K562 (cell line): Measurements from ENCODE around the gene ADD1. TPM values are rescaled to one million over a fixed set of nuclear protein-coding genes. Genes with fewer than 3 reads are reported as not detected.
"Not testable (repeated sequence)": the region's sequence is repeated elsewhere in the genome, so short reads cannot be mapped to it uniquely, and the experiment has no call there.

ENCODE experiments used
- ATAC-seq: fragments of 200-7000 bp; cut with Tn5 transposase; 3 replicates; pipeline ENCODE4 v1.9.1; 2020; ENCODE audit warnings: moderate library complexity
- BruUV-seq: library from RNA; stranded (reverse); fragments of 400-500 nt; replicated peaks from 2 replicates; lab custom pipeline; 2021; lab: Mats Ljungman, UMichigan
- CTCF ChIA-PET: fragments of 300-600 bp; formaldehyde crosslinking; extraction: SDS; loops from one replicate; lab custom pipeline; 2021; ENCODE audit warnings: low intra/inter-chr PET ratio; lab: Yijun Ruan, JAX
- POLR2A ChIA-PET: fragments of 300-600, 350-650 bp; sonication (Branson Sonifier 250); formaldehyde crosslinking; extraction: SDS; loops from one replicate; lab custom pipeline; 2021; ENCODE audit warnings: antibody characterized with exemption, inconsistent platforms; lab: Yijun Ruan, JAX
- DNase-seq, 4 experiments: peaks; one replicate each; pipeline versions ENCODE4 v3.0.0 to v3.0.0-alpha.2; 2011 to 2018; ENCODE audit warnings: low spot score in 3 of 4, mixed read lengths in 3 of 4; ENCODE audit errors: extremely low read depth in 1 of 4
- FAIRE-seq: peaks from 2 replicates; lab custom pipeline; 2011; peaks lifted over from hg19 to GRCh38; lab: Jason Lieb, UNC
- H2AFZ ChIP-seq: 2 replicates; pipeline ENCODE4 v1.6.0; 2011; ENCODE audit warnings: low read depth, low read length, control low read depth, inconsistent platforms
- H3K27ac ChIP-seq: fragments of 200-600 bp; 3 replicates; pipeline ENCODE4 v1.8.0; 2011; ENCODE audit warnings: low read depth, mild to moderate bottlenecking, control low read depth, inconsistent platforms, low read length, moderate library complexity, mixed read lengths; ENCODE audit errors: extremely low read depth
- H3K27me3 ChIP-seq, 2 experiments: fragments of 300-600 bp in 1 of 2; 2 replicates in 1 of 2; 3 replicates in 1 of 2; pipeline versions ENCODE4 v1.6.0 to v1.8.0; 2011; ENCODE audit warnings: inconsistent platforms in 2 of 2, low read length in 2 of 2, mild to moderate bottlenecking in 1 of 2, mixed read lengths in 1 of 2, moderate library complexity in 1 of 2; ENCODE audit not compliant: control insufficient read depth in 2 of 2, insufficient read depth in 2 of 2
- H3K36me3 ChIP-seq: fragments of 300-600 bp; 3 replicates; pipeline ENCODE4 v1.8.0; 2011; ENCODE audit warnings: mild to moderate bottlenecking, low read length, inconsistent platforms; ENCODE audit not compliant: control insufficient read depth, insufficient read depth
- H3K4me1 ChIP-seq, 2 experiments: fragments of 200-600 bp in 1 of 2; replicated peaks in 1 of 2; 2 replicates in 1 of 2; 3 replicates in 1 of 2; pipeline versions ENCODE4 v1.5.1 to v1.8.0; 2011; ENCODE audit warnings: inconsistent platforms in 2 of 2, low read length in 2 of 2, mild to moderate bottlenecking in 1 of 2, mixed read lengths in 1 of 2, moderate library complexity in 1 of 2; ENCODE audit not compliant: control insufficient read depth in 2 of 2, insufficient read depth in 2 of 2
- H3K4me2 ChIP-seq: 2 replicates; pipeline ENCODE4 v1.6.1; 2011; ENCODE audit warnings: low read length, control low read depth, inconsistent platforms, mixed read lengths; ENCODE audit not compliant: insufficient read depth
- H3K4me3 ChIP-seq: fragments of 200-600 bp; sonication (generic), shearing (Covaris generic); 2 replicates; pipeline ENCODE4 v1.5.1; 2016; ENCODE audit warnings: control low read depth, inconsistent platforms
- H3K79me2 ChIP-seq: fragments of 200-600 bp; 3 replicates; pipeline ENCODE4 v1.8.0; 2011; ENCODE audit warnings: low read length, inconsistent platforms; ENCODE audit not compliant: control insufficient read depth, insufficient read depth
- H3K9ac ChIP-seq, 2 experiments: 2 replicates each; pipeline versions ENCODE4 v1.6.0 to v1.6.1; 2011; ENCODE audit warnings: low read depth in 2 of 2, low read length in 2 of 2, control low read depth in 1 of 2, inconsistent platforms in 1 of 2, mild to moderate bottlenecking in 1 of 2, mixed read lengths in 1 of 2; ENCODE audit not compliant: insufficient read depth in 1 of 2
- H3K9me1 ChIP-seq: one replicate; pipeline ENCODE4 v1.6.0; 2011; ENCODE audit warnings: inconsistent platforms, mild to moderate bottlenecking, low read length, moderate library complexity; ENCODE audit not compliant: control insufficient read depth, insufficient read depth
- H3K9me3 ChIP-seq: replicated peaks from 2 replicates; pipeline ENCODE4 v1.5.1; 2011; ENCODE audit warnings: low read depth, low read length, inconsistent platforms; ENCODE audit not compliant: control insufficient read depth, insufficient read depth
- H4K20me1 ChIP-seq: replicated peaks from 2 replicates; pipeline ENCODE4 v1.6.1; 2011; ENCODE audit warnings: low read length, inconsistent platforms, mixed read lengths; ENCODE audit not compliant: control insufficient read depth, insufficient read depth
- ZNF146 ChIP-seq: IDR thresholded peaks from one replicate; pipeline ENCODE4 v1.6.1; 2018; ENCODE audit warnings: missing compliant biosample characterization; ENCODE audit not compliant: unreplicated experiment
- WGBS: fragments of 100-300 bp; shearing (Covaris generic); methylation state at CpG from one replicate; pipeline ENCODE4 v1.1.6; 2016; ENCODE audit warnings: low coverage, mixed read lengths; ENCODE audit not compliant: insufficient coverage; ENCODE audit errors: missing lambda C conversion rate; 5-methylcytosine and 5-hydroxymethylcytosine counted together
- in situ Hi-C: fragments of 300-500 bp; cut with MboI; formaldehyde crosslinking; loops from 4 replicates; pipeline ENCODE4 v1.15.0; 2018; ENCODE audit warnings: inconsistent platforms, mixed read lengths
- intact Hi-C: fragments of 100-400 bp; cut with micrococcal nuclease; formaldehyde crosslinking; loops from 2 replicates; pipeline ENCODE4 v1.14.2; 2022
- polyA plus RNA-seq, 8 experiments: library from polyadenylated mRNA; depleted of rRNA in 4 of 8; stranded (reverse) in 5 of 8; unstranded in 3 of 8; fragments of >200 nt; fragmentation: Nextera tagmentation in 2 of 8; fragmentation: Illumina TruSeq in 1 of 8; extraction: Ambion mirVana in 2 of 8; extraction: Trizol in 1 of 8; gene quantifications; 2 replicates each; pipeline versions ENCODE4 v1.2.1 to v1.2.3, GENCODE V29; 2011 to 2014; ENCODE audit warnings: inconsistent platforms in 1 of 8, missing spikeins in 1 of 8
- total RNA-seq, 7 experiments: library from RNA; depleted of rRNA in 6 of 7; stranded (reverse); fragments of >200 nt in 6 of 7; fragmentation: Illumina TruSeq in 2 of 7; extraction: Trizol in 2 of 7; gene quantifications; 2 replicates each; pipeline versions ENCODE4 v1.2.1 to v1.2.3, GENCODE V29; 2011 to 2021; ENCODE audit warnings: low replicate concordance in 1 of 7

ADD1 gene
- total and polyA plus RNA-seq, 9 of the 15 experiments (the other 6 are each of a cell fraction or from before 2014, with no cell fraction given) = 17.5 to 153 (median 74.0) TPM

- 87% methylated on average over 2 of the region's 2 CpGs for WGBS
- H3K4me2 ChIP-seq, H3K79me2 ChIP-seq, H3K9ac ChIP-seq, in situ Hi-C loops, H3K27me3 ChIP-seq, BruUV-seq, H3K4me3 ChIP-seq, DNase-seq, H3K4me1 ChIP-seq: not testable (repeated sequence)
- peak; percentile 60 for TF ChIP-seq ZNF146 (CRISPR knock-in tag)
- TF ChIP-seq, all 486 proteins: peak for 1; not testable (repeated sequence) for 485
- H3K9me3 ChIP-seq, ATAC-seq, H2AFZ ChIP-seq, H3K27ac ChIP-seq, H3K9me1 ChIP-seq, intact Hi-C loops, CTCF ChIA-PET, POLR2A ChIA-PET, H4K20me1 ChIP-seq, FAIRE-seq: not testable (repeated sequence)
- H3K36me3 ChIP-seq = peaks cover 23% of the 10 kb centered on the region; the same call in 2 of the 3 replicates
Measured at GRCh38 chr4:2916696-2917095, 73.1 kb downstream of the ADD1 start.

- H3K9ac ChIP-seq, ATAC-seq, H3K79me2 ChIP-seq, POLR2A ChIA-PET, H3K9me1 ChIP-seq, H3K27me3 ChIP-seq, in situ Hi-C loops, BruUV-seq, CTCF ChIA-PET, H3K9me3 ChIP-seq, H3K4me1 ChIP-seq, H3K4me3 ChIP-seq, FAIRE-seq, H3K4me2 ChIP-seq, intact Hi-C loops, H3K27ac ChIP-seq, H2AFZ ChIP-seq, H4K20me1 ChIP-seq, DNase-seq: not testable (repeated sequence)
- WGBS = 69% methylated on average over 2 of the region's 2 CpGs
- peaks cover 20% of the 10 kb centered on the region; the same call in 1 of the 3 replicates for H3K36me3 ChIP-seq
Measured at GRCh38 chr4:2918300-2918699, 74.7 kb downstream of the ADD1 start.

- POLR2A ChIA-PET, H3K9me1 ChIP-seq, DNase-seq, H3K79me2 ChIP-seq, H3K4me1 ChIP-seq, in situ Hi-C loops, ATAC-seq, H3K4me2 ChIP-seq, H2AFZ ChIP-seq, H3K9me3 ChIP-seq, H3K27ac ChIP-seq, intact Hi-C loops, FAIRE-seq, H3K9ac ChIP-seq, CTCF ChIA-PET, H4K20me1 ChIP-seq, H3K27me3 ChIP-seq, BruUV-seq, H3K4me3 ChIP-seq: not testable (repeated sequence)
- H3K36me3 ChIP-seq = peaks cover 19% of the 10 kb centered on the region; the same call in 1 of the 3 replicates
- WGBS = 95% methylated on average over 7 of the region's 8 CpGs
Measured at GRCh38 chr4:2918714-2919113, 75.1 kb downstream of the ADD1 start.
